Hepatocyte (in vitro differentiated cells): ENCODE measurements around the gene AMHR2. TPM values are rescaled to one million over a fixed set of nuclear protein-coding genes. Genes with fewer than 3 reads are reported as not detected.
"Not testable (repeated sequence)": the region's sequence is repeated elsewhere in the genome, so short reads cannot be mapped to it uniquely, and the experiment has no call there.

ENCODE experiments used
- DNase-seq: peaks from one replicate; pipeline ENCODE4 v3.0.0-alpha.2; 2016; ENCODE audit warnings: low spot score
- H2AFZ ChIP-seq: fragments of 200-600 bp; sonication (generic); 2 replicates; pipeline ENCODE4 v1.6.0; 2016; ENCODE audit warnings: antibody characterized with exemption, mild to moderate bottlenecking
- H3K27ac ChIP-seq: fragments of 200-600 bp; sonication (generic); 2 replicates; pipeline ENCODE4 v1.5.1; 2016; ENCODE audit warnings: mild to moderate bottlenecking
- H3K27me3 ChIP-seq: fragments of 200-600 bp; sonication (generic); 2 replicates; pipeline ENCODE4 v1.6.1; 2016
- H3K36me3 ChIP-seq: fragments of 200-600 bp; sonication (generic); replicated peaks from 2 replicates; pipeline ENCODE4 v1.5.1; 2016; ENCODE audit warnings: low read depth; ENCODE audit not compliant: insufficient read depth
- H3K4me1 ChIP-seq: fragments of 200-600 bp; sonication (generic); 2 replicates; pipeline ENCODE4 v1.5.1; 2016; ENCODE audit warnings: mild to moderate bottlenecking, moderate library complexity; ENCODE audit not compliant: insufficient read depth
- H3K4me2 ChIP-seq: fragments of 200-600 bp; sonication (generic); 2 replicates; pipeline ENCODE4 v1.6.0; 2016
- H3K4me3 ChIP-seq: fragments of 200-600 bp; sonication (generic); 2 replicates; pipeline ENCODE4 v1.5.1; 2016; ENCODE audit warnings: mild to moderate bottlenecking
- H3K79me2 ChIP-seq: fragments of 200-600 bp; sonication (generic); 2 replicates; pipeline ENCODE4 v1.6.0; 2017; ENCODE audit warnings: mild to moderate bottlenecking
- H3K9me2 ChIP-seq: fragments of 200-600 bp; sonication (generic); replicated peaks from 2 replicates; pipeline ENCODE4 v1.6.0; 2017; ENCODE audit warnings: mild to moderate bottlenecking; ENCODE audit not compliant: insufficient read depth
- H3K9me3 ChIP-seq: fragments of 200-600 bp; sonication (generic); 2 replicates; pipeline ENCODE4 v1.5.1; 2016; ENCODE audit warnings: low read depth, mild to moderate bottlenecking
- H4K20me1 ChIP-seq: fragments of 200-600 bp; sonication (generic); 2 replicates; pipeline ENCODE4 v1.6.0; 2016; ENCODE audit warnings: mild to moderate bottlenecking; ENCODE audit not compliant: insufficient read depth, poor library complexity, severe bottlenecking
- EZH2 ChIP-seq: fragments of 200-600 bp; sonication (generic); IDR thresholded peaks from 2 replicates; pipeline ENCODE4 v1.6.1; 2016; ENCODE audit warnings: antibody characterized with exemption, mild to moderate bottlenecking, borderline replicate concordance
- EZH2phosphoT487 ChIP-seq: fragments of 200-600 bp; sonication (generic); IDR thresholded peaks from one replicate; pipeline ENCODE4 v1.6.1; 2018; ENCODE audit warnings: antibody characterized with exemption, mild to moderate bottlenecking, low read depth, moderate library complexity; ENCODE audit not compliant: unreplicated experiment, severe bottlenecking
- WGBS: methylation state at CpG from one replicate; pipeline ENCODE4 v1.1.6; 2016; ENCODE audit warnings: low lambda C conversion rate; ENCODE audit errors: missing lambda C conversion rate; 5-methylcytosine and 5-hydroxymethylcytosine counted together
- polyA plus RNA-seq: library from polyadenylated mRNA; unstranded; fragments of >200 nt; fragmentation: Nextera tagmentation; extraction: Ambion mirVana; gene quantifications from 2 replicates; pipeline ENCODE4 v1.2.1, GENCODE V29; 2016
- total RNA-seq: library from RNA; depleted of rRNA; stranded (reverse); fragments of >200 nt; gene quantifications from 2 replicates; pipeline ENCODE4 v1.2.3, GENCODE V29; 2014
- TF ChIP-seq, protein P1 (sequence below): fragments of 200-600 bp; sonication (generic); IDR thresholded peaks from 2 replicates; pipeline ENCODE4 v1.5.1; 2016; ENCODE audit warnings: antibody characterized with exemption, mild to moderate bottlenecking; ENCODE audit not compliant: poor library complexity

Gene AMHR2
- total and polyA plus RNA-seq, 2 experiments from 2014 or later, result 6.4 to 16.9 TPM

GRCh38 chr12:53402871-53403270, 20.8 kb upstream of the AMHR2 start:
- H3K4me1 ChIP-seq, result no peaks in the 10 kb centered on the region
- no peak for TF ChIP-seq EZH2
- H3K4me2 ChIP-seq, result no peak overlapping the region
- H3K9me3 ChIP-seq, result no peaks in the 10 kb centered on the region
- no peak overlapping the region for H3K27ac ChIP-seq
- peaks cover 7% of the 10 kb centered on the region for H4K20me1 ChIP-seq
- no peak for DNase-seq
- H3K9me2 ChIP-seq, result no peaks in the 10 kb centered on the region
- no peak overlapping the region for H3K4me3 ChIP-seq
- WGBS, result 86% methylated on average over 7 of the region's 7 CpGs
- H3K36me3 ChIP-seq, result no peaks in the 10 kb centered on the region
- H3K27me3 ChIP-seq, result no peaks in the 10 kb centered on the region
- H2AFZ ChIP-seq, result no peak overlapping the region
- peaks cover 86% of the 10 kb centered on the region for H3K79me2 ChIP-seq

DNA sequence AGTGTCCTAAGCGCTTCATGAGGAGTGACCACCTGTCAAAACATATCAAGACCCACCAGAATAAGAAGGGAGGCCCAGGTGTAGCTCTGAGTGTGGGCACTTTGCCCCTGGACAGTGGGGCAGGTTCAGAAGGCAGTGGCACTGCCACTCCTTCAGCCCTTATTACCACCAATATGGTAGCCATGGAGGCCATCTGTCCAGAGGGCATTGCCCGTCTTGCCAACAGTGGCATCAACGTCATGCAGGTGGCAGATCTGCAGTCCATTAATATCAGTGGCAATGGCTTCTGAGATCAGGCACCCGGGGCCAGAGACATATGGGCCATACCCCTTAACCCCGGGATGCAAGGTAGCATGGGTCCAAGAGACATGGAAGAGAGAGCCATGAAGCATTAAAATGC, 12.7 kb upstream of the AMHR2 start:
- Histone ChIP-seq H3K36me3 (no peaks in the 10 kb centered on the region), H3K4me1 (peaks cover 16% of the 10 kb centered on the region), H4K20me1 (no peaks in the 10 kb centered on the region), H2AFZ (no peak overlapping the region), H3K9me2 (no peaks in the 10 kb centered on the region), H3K4me3 (no peak overlapping the region), H3K4me2 (no peak overlapping the region), H3K27ac (no peak overlapping the region), H3K79me2 (peaks cover 11% of the 10 kb centered on the region), H3K27me3 (no peaks in the 10 kb centered on the region), H3K9me3 (no peaks in the 10 kb centered on the region)
- WGBS, result 96% methylated on average over 5 of the region's 5 CpGs
- no peak for DNase-seq
- TF ChIP-seq EZH2phosphoT487 (no peak), EZH2 (no peak)
- TF ChIP-seq, protein P1, sequence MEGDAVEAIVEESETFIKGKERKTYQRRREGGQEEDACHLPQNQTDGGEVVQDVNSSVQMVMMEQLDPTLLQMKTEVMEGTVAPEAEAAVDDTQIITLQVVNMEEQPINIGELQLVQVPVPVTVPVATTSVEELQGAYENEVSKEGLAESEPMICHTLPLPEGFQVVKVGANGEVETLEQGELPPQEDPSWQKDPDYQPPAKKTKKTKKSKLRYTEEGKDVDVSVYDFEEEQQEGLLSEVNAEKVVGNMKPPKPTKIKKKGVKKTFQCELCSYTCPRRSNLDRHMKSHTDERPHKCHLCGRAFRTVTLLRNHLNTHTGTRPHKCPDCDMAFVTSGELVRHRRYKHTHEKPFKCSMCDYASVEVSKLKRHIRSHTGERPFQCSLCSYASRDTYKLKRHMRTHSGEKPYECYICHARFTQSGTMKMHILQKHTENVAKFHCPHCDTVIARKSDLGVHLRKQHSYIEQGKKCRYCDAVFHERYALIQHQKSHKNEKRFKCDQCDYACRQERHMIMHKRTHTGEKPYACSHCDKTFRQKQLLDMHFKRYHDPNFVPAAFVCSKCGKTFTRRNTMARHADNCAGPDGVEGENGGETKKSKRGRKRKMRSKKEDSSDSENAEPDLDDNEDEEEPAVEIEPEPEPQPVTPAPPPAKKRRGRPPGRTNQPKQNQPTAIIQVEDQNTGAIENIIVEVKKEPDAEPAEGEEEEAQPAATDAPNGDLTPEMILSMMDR, result no peak

DNA sequence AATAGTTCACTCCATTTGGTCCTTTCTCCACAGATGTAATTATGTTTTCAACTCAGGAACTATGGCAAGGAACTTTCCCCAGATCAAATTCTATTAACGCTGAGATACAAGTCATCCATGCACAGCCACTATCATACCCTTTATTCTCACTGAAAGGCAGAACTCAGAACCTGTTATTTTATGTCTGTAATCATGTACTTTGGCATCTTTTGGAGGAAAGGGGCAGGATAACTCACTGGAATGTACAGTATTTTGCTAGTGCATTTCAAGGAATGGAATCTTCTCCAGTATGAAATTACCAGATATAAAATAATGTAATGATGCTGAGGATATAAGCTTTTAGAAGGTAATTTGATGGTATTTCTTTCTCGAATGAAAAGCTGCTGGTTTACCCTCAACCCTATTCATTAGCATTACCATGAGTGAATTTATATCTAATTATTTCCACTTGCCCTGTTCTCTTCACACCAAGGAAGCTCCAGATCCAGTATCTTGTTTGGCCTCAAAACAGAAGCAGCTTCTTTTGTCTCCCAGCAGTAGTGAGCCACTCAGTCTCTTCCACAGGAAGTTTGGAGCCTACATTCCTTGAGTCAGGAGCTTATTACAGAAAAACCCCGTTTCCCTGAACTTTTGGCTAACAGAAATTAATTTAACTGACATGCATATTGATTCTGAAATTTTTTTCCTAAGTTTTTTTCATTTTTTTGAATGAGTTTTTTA, 10.0 kb upstream of the AMHR2 start:
- Histone ChIP-seq H2AFZ (no peak overlapping the region), H4K20me1 (no peaks in the 10 kb centered on the region), H3K36me3 (no peaks in the 10 kb centered on the region), H3K4me2 (no peak overlapping the region), H3K27me3 (no peaks in the 10 kb centered on the region), H3K27ac (no peak overlapping the region), H3K4me3 (no peak overlapping the region), H3K9me3 (no peaks in the 10 kb centered on the region), H3K79me2 (no peaks in the 10 kb centered on the region), H3K9me2 (no peaks in the 10 kb centered on the region), H3K4me1 (peaks cover 16% of the 10 kb centered on the region)
- no peak for DNase-seq
- TF ChIP-seq, protein P1, result no peak
- no peak for TF ChIP-seq EZH2phosphoT487
- no peak for TF ChIP-seq EZH2
- WGBS, result 80% methylated on average over 3 of the region's 3 CpGs

GRCh38 chr12:53414756-53415417, 8.8 kb upstream of the AMHR2 start:
- TF ChIP-seq EZH2phosphoT487, result no peak
- TF ChIP-seq EZH2, result no peak
- TF ChIP-seq, protein P1, result no peak
- DNase-seq, result no peak
- WGBS, result 59% methylated on average over 3 of the region's 3 CpGs

DNA sequence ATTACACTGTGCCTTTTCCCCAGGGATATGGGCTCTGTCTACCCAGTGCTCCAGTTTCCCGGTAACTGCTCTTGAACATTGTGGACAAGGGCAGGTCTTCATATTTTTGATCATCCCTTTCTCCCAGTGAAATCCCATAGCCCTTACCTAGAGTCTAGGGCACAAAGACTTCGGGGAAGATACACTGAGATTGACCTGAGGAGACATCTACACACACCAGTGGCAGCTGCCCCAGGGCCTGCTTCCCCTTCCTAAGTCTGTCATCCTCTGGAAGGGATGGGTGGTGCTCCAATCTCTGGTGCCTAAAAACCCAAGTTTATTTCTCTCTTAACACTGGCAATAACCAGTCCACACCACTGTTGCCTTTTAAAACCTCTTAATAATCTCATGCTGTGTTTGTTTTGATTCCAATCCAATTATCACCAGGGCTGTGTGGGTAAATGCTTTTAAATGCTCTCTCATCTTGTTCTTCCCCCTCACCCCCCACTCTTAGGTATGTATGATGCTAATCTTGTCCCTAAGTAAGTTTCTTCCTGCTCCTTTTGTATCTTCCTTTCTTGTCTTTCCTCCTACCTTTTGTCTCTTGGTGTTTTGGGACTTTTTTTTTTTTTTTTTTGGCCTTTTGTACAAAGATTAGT, 7.8 kb upstream of the AMHR2 start:
- not testable (repeated sequence) for H3K9me2 ChIP-seq

More at GRCh38 chr12:53414756-53415417, 8.8 kb upstream of the AMHR2 start:
- Histone ChIP-seq H4K20me1 (no peaks in the 10 kb centered on the region), H3K4me1 (peaks cover 16% of the 10 kb centered on the region), H3K79me2 (no peaks in the 10 kb centered on the region), H3K36me3 (no peaks in the 10 kb centered on the region), H3K27me3 (no peaks in the 10 kb centered on the region), H3K4me2 (peak overlapping the region; percentile 29), H3K9me2 (no peaks in the 10 kb centered on the region), H2AFZ (no peak overlapping the region), H3K4me3 (no peak overlapping the region), H3K9me3 (no peaks in the 10 kb centered on the region), H3K27ac (peak overlapping the region; percentile 68)

More for the DNA sequence above, 7.8 kb upstream of the AMHR2 start:
- not testable (repeated sequence) for H3K9me3 ChIP-seq, DNase-seq, H3K79me2 ChIP-seq, H3K27me3 ChIP-seq, H4K20me1 ChIP-seq, H2AFZ ChIP-seq, H3K4me3 ChIP-seq, H3K4me2 ChIP-seq, H3K36me3 ChIP-seq
- Histone ChIP-seq H3K27ac (peak overlapping the region; percentile 68), H3K4me1 (peaks cover 25% of the 10 kb centered on the region)
- 77% methylated on average over 2 of the region's 2 CpGs for WGBS
